Cerebellar nuclear complex (tissue), 1 donor: ENCODE measurements around the gene GNG2.

Source experiments
- DNase-seq, 2 experiments: peaks; one replicate each; lab custom pipeline; 2025; lab: John Stamatoyannopoulos, UW

GNG2 gene

GRCh38 chr14:51856792-51857296 is 3.6 kb upstream of the GNG2 start:
- DNase-seq, result no peak

- DNase-seq, result no peak
Observed at GRCh38 chr14:51859131-51859530, 1.3 kb upstream of the GNG2 start.

DNA sequence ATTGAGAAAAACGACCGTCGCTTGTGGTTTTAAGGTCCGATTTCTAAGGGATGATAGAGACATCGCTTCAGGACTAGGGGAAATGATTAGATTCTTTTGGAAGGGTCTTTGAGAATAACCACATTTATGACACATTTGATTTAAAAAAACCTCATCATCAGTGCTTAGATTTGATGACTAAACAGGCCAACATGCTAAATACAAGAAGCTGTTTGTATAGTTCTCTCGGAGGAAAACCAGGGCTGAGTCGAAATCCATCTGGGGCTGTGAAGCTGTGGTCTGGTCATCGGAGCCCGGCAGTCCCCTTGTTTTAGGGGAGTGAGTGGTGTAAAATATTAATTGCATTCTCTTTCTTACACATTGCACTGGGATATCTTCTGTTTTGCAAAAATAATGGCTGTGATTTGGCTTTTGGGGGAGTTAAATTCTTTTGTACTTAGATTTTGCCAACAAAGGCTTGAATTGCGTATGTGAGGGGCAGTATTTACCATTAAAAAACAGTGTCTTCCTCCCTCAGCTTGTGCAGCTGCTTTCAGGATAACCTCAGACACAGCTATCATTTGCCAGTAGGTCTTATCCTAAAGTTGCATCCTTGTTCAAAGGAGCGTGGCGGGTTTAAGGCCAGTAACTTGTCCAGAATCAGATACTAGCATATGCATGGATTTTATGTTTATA is 550 bp downstream of the GNG2 start:
- no peak for DNase-seq

DNA sequence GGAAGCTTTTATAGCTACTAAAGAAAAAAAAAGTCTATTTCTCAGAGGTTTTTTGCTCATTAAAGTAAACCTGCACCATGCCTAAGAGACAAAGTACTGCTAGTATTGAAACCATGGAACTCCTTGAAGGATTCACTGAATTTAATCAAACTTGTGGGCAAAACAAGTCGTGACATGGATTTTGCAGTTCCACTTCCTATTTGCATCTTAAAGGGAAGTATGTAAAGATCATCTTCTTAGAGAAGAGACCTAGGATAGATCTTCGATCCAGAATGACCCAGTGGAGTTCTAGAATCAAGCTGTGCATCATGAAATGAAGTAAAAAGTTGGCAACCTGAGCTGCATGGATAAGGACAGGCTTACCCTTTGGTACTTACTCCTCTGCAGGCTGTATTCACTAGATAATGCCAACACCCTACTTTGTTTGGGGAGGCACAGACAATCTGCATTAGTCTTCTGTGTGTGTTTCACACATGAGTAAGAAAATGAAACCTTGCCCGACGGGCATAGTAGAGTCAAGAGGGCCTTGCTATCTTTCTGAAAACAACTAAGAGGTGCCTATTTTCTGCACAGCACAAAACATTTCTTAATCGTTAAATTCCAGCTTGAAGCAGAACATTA is 1.9 kb downstream of the GNG2 start:
- DNase-seq, result no peak

- DNase-seq, result no peak
Observed at GRCh38 chr14:51862860-51863259, 2.4 kb downstream of the GNG2 start.

DNA sequence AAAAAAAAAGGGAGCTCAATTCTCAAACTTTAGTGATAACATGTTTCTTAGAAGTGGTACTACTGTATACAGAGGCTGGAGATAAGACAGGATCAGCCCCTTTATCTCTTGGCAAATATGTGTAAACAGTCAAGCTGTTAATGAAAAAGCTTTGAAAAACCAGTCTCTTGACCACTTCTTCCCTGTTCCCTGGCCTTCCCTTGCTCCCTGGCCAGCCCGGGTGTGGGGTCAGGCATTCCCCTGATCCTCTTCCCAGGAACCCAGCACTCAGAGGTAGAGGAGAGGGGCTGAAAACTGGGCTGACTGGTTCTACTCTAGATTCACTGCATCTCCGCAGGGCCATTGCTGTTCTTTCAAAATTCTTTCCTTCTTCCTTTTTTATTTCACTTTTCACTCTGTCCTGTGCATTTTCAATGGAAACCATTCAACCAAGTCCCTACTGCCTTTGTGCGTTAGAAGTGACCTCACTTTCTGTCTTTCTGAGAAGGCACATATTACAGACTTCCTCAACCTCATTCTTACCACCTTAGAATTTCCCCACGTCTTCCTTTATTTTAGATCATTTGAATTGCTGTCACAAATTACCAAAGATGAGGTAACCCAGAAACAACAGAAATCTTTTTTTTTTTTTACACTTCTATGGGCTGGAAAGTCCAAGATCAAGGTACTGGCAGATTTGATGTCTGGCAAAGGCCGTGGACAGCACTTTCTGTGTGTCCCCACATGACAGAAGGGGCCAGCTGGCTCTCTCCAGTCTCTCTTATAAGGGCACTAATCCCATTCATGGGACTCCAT is 5.7 kb downstream of the GNG2 start:
- DNase-seq, result no peak

- no peak for DNase-seq
Observed at GRCh38 chr14:51867741-51868140, 7.3 kb downstream of the GNG2 start.

DNA sequence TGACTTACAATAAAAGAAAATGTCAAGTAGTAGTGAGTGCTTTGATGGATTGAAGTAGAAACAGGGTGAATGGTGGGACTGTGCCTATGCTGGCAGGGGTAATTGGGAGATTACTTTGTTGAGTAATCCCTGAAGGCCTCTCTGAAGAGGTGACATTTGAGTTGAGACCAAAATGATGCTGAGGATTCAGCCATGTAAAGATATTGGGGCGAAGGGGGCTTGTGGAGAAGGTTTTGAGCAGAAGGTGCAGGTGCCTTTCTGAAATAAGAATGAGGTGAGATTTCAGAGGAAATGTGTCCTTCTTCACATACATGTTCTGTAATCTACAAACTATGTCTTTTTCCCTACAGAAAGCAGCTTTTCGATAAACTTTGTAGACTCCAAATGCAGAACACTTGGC is 8.0 kb downstream of the GNG2 start:
- no peak for DNase-seq

DNA sequence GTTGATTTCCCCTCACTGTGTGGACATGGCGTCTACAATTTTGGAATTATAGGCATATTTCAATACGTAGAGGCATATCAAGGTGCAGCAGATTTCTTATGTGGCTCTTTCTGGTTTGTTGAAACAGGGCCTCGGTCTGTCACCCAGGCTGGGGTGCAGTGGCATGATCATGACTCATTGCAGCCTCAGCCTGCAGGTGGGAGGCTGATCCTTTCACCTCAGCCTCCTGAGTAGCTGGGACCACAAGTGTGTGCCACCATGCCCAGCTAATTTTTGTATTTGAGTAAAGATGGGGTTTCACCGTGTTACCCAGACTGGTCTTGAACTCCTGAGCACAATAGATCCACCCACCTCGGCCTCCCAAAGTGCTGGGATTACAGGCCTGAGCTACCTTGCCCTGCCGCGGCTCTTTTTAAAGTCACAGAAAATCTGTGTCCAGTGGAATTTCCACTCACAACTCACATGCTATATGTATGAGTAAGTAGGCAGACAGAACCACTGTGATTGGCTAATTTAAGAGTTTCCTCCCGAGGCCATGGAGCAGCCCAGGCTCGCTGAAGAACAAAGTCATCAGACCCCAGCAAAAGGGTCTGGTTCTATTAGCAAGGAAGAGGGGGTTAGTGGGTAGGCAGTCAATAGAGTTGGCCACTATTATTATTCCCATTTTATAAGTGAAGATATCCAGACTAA is 9.1 kb downstream of the GNG2 start:
- DNase-seq, result no peak

GRCh38 chr14:51870606-51871005 is 10.2 kb downstream of the GNG2 start:
- DNase-seq, result no peak

GRCh38 chr14:51871846-51872245 is 11.4 kb downstream of the GNG2 start:
- DNase-seq, result no peak

DNA sequence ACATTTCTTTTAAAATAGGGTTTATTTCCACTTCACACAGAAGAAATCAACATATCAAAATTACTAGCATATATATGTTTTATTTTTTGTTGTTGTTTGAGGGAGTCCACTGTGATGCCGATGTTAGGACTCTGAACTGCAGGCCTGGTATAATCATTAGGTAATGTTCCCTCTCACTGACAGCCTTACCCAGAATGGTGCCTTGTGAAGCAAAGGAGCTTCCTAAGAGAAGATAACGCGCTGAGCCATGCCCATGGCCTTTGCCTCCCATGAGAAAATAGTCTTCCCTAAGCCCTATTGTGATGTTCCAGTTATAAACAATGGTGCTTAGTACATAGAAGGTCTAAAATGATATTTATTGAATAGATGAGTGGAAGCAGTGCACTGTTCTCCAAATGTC is 12.0 kb downstream of the GNG2 start:
- DNase-seq, result no peak

GRCh38 chr14:51873221-51873893 is 12.9 kb downstream of the GNG2 start:
- no peak for DNase-seq

DNA sequence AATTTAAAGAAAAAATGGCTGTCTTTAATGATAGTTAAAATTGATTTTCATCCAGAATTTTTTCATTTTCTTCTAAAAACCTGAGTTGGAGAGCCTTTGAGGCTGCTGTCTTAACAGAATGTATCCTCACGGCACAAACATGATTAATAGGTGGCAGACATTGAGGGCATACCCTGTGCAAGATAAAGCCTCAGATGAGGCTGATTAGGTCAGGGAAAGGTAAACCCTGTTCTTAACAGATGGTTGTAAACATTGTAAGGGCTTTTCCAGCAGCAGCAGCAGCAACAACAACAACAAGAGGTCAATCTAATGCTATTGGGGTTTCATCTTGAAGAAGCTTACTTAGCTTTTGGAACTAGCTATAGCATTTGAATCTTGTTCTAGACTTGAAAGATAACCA is 17.4 kb downstream of the GNG2 start:
- DNase-seq, result no peak

GRCh38 chr14:51879170-51879569 is 18.8 kb downstream of the GNG2 start:
- no peak for DNase-seq

GRCh38 chr14:51880835-51881580 is 20.6 kb downstream of the GNG2 start:
- DNase-seq, result no peak

DNA sequence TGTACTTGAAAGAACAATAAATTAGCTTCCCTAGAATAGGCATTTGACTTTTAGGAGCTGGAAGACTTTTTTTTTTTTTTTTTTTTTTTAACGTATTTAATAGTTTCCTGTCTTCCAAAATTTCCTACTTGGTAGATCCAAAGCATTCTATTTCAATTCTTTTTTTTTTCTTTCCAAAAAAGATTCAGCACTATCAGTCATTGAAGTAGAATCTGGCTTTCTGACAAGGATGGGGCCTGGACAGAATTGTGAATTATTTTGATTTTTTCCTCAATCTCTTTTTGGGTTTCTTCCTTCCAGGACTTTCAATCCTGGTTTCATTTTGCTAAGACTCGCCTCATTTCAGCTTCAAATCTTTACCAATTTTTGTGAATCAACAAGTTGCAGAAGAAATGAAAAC is 21.2 kb downstream of the GNG2 start:
- no peak for DNase-seq

GRCh38 chr14:51883232-51883631 is 22.8 kb downstream of the GNG2 start:
- no peak for DNase-seq

GRCh38 chr14:51884086-51884927 is 23.9 kb downstream of the GNG2 start:
- DNase-seq, result no peak

DNA sequence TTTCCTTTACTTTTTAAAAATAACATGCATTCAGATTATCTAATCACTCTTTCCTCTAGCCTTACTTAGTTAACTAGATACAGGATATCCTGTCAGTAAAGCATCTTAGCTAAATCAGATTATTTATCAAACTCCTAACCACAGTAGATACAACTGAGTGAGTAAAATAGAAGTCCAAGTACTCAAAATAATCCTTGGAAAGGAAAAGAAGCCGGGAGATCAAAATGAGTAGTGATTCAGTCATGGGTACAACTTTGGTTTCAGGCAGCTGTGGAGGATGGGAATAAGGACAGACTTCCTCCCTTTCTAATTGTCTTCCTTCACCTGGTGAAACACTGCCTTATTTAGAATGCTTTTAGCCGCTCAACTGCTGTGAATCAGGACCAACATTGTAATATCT is 29.4 kb downstream of the GNG2 start:
- no peak for DNase-seq
